ENCODE measurements around the gene IL27RA. TPM values are rescaled to one million over a fixed set of nuclear protein-coding genes. Genes with fewer than 3 reads are reported as not detected.

Gene IL27RA
- total RNA-seq, 1 experiment from 2014 or later, result 18.3 TPM

DNA sequence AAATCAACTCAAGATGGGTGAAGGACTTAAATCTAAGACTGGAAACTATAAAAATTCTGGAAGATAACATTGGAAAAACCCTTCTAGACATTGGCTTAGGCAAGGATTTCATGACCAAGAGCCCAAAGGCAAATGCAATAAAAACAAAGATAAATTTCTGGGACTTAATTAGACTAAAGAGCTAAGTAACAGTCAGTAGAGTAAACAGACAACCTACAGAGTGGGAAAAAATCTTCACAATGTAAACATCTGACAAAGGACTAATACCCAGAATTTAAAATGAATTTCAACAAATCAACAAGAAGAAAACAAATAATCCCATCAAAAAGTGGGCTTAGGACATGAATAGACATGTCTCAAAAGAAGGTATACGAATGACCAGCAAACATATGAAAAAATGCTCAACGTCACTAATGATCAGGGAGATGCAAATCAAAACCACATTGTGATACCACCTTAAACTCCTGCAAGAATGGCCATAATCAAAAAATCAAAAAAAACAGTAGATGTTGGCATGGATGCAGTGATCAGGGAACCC, 19.1 kb upstream of the IL27RA start (continued):
- TF ChIP-seq EZH2phosphoT487 (IDR thresholded peaks at IDR 0.05; ENCODE audit: borderline replicate concordance) (no peak), SP1 (IDR thresholded peaks at IDR 0.05; ENCODE audit: low read depth) (no peak)

- H3K79me2 ChIP-seq (ENCODE audit: insufficient read depth, low read length), result no peaks in the 10 kb centered on the region
- no peaks in the 10 kb centered on the region for H4K20me1 ChIP-seq (ENCODE audit: insufficient read depth)
- H3K9ac ChIP-seq (ENCODE audit: low read length), result no peak overlapping the region
- RAD21 ChIA-PET (ENCODE audit: low non-redundant PET in 1 of 2, low total read pairs in 2 of 2, uncharacterized antibody in 2 of 2, unreplicated experiment in 2 of 2), result no interaction called here
- POLR2A ChIA-PET, result no interaction called here
- H3K27me3 ChIP-seq (ENCODE audit: insufficient read depth, low read length), result no peaks in the 10 kb centered on the region
- H3K4me3 ChIP-seq (replicated peaks in 1 of 2; ENCODE audit: low read depth in 1 of 2, low read length in 2 of 2), result no peak overlapping the region
- H3K4me1 ChIP-seq (ENCODE audit: control insufficient read depth in 1 of 2, insufficient read depth in 2 of 2, low read length in 2 of 2), result peaks cover 4 to 7% of the 10 kb centered on the region in 2 experiments; a peak in 3 of 4 replicates
- BruUV-seq (replicated peaks), result no TSS peak
- no peak overlapping the region for H3K27ac ChIP-seq (ENCODE audit: low read depth, low read length)
- no peak for TF ChIP-seq YY1 (IDR thresholded peaks at IDR 0.05; ENCODE audit: extremely low read depth, insufficient replicate concordance, low read depth, low read length)
- H3K9me3 ChIP-seq (ENCODE audit: control insufficient read depth in 1 of 2, insufficient read depth in 1 of 2, low read depth in 1 of 2, low read length in 2 of 2), result no peaks in the 10 kb centered on the region
- no peak overlapping the region for H3K4me2 ChIP-seq (ENCODE audit: low read length)
- CTCF ChIA-PET, result no interaction called here
- H3K9me2 ChIP-seq (ENCODE audit: insufficient read depth), result no peaks in the 10 kb centered on the region
- DNase-seq (ENCODE audit: low read depth, low spot score), result no peak
- no peak for ATAC-seq
- H2AFZ ChIP-seq (ENCODE audit: low read depth, low read length, poor library complexity, severe bottlenecking), result no peak overlapping the region
- intact Hi-C loops (cut with micrococcal nuclease), result no loop called here
- H3K36me3 ChIP-seq (ENCODE audit: control insufficient read depth in 1 of 2, insufficient read depth in 2 of 2, low read length in 2 of 2), result no peaks in the 10 kb centered on the region
Measured at GRCh38 chr19:14015524-14016035, 16.0 kb upstream of the IL27RA start.

DNA sequence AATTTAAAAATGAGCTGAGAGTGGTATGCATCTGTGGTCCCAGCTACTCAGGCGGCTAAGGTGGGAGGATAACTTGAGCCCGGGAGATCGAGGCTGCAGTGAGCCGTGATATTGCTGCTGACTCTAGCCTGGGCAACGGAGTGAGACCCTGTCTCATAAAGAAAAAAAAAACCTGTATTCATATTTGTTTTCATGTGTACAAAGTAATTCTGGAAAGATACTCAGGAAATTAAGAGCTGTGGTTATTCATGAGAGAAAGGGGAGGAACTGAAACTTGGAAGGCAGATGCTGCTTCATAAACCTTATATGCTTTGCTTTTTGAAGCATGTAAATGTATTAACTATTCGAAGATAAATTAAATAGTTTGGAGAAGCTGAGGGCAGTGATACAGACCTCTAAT, 12.5 kb upstream of the IL27RA start:
- Histone ChIP-seq H2AFZ (ENCODE audit: low read depth, low read length, poor library complexity, severe bottlenecking) (peak overlapping the region; percentile 80), H3K9me2 (ENCODE audit: insufficient read depth) (no peaks in the 10 kb centered on the region), H3K9ac (ENCODE audit: low read length) (no peak overlapping the region), H3K4me2 (ENCODE audit: low read length) (no peak overlapping the region), H4K20me1 (ENCODE audit: insufficient read depth) (no peaks in the 10 kb centered on the region), H3K4me3 (replicated peaks in 1 of 2; ENCODE audit: low read depth in 1 of 2, low read length in 2 of 2) (no peak overlapping the region), H3K27ac (ENCODE audit: low read depth, low read length) (no peak overlapping the region), H3K27me3 (ENCODE audit: insufficient read depth, low read length) (no peaks in the 10 kb centered on the region), H3K4me1 (ENCODE audit: control insufficient read depth in 1 of 2, insufficient read depth in 2 of 2, low read length in 2 of 2) (peaks cover 10 to 32% of the 10 kb centered on the region in 2 experiments; a peak in 3 of 4 replicates), H3K36me3 (ENCODE audit: control insufficient read depth in 1 of 2, insufficient read depth in 2 of 2, low read length in 2 of 2) (no peaks in the 10 kb centered on the region; a peak in 1 of 4 replicates), H3K79me2 (ENCODE audit: insufficient read depth, low read length) (no peaks in the 10 kb centered on the region), H3K9me3 (ENCODE audit: control insufficient read depth in 1 of 2, insufficient read depth in 1 of 2, low read depth in 1 of 2, low read length in 2 of 2) (no peaks in the 10 kb centered on the region)
- ATAC-seq (no peak), DNase-seq (ENCODE audit: low read depth, low spot score) (no peak)
- POLR2A ChIA-PET, result interaction anchor here (1.0 to 1.5 kb wide), 2 partner anchors 12 to 13 kb away, joined by 3 to 4 read pairs; partner anchors contain the start of gene IL27RA
- CTCF ChIA-PET, result interaction anchor here (0.6 to 2.5 kb wide), 2 partner anchors 13 to 40 kb away, joined by 6 to 8 read pairs; partner anchors contain the start of gene IL27RA
- intact Hi-C loops (cut with micrococcal nuclease), result no loop called here
- BruUV-seq (replicated peaks), result no TSS peak
- RAD21 ChIA-PET (ENCODE audit: low non-redundant PET in 1 of 2, low total read pairs in 2 of 2, uncharacterized antibody in 2 of 2, unreplicated experiment in 2 of 2), result interaction anchor here in 1 of 2 experiments (0.7 kb wide), 1 partner anchor 11 kb away, joined by 3 read pairs; no protein-coding TSS in a partner anchor
- no peak for TF ChIP-seq EZH2 (IDR thresholded peaks at IDR 0.05)
- no peak for TF ChIP-seq FOSL1 (IDR thresholded peaks at IDR 0.05; ENCODE audit: low read depth)
- TF ChIP-seq ZFX (IDR thresholded peaks at IDR 0.05), result no peak
- TF ChIP-seq SP1 (IDR thresholded peaks at IDR 0.05; ENCODE audit: low read depth), result no peak
- no peak for TF ChIP-seq CEBPB (IDR thresholded peaks at IDR 0.05; ENCODE audit: low read depth)
- no peak for TF ChIP-seq RAD21 (IDR thresholded peaks at IDR 0.05; ENCODE audit: low read depth)
- TF ChIP-seq YY1 (IDR thresholded peaks at IDR 0.05; ENCODE audit: extremely low read depth, insufficient replicate concordance, low read depth, low read length), result no peak
- no peak for TF ChIP-seq ZNF274 (IDR thresholded peaks at IDR 0.05; ENCODE audit: low read depth, low read length)
- TF ChIP-seq, protein P1, sequence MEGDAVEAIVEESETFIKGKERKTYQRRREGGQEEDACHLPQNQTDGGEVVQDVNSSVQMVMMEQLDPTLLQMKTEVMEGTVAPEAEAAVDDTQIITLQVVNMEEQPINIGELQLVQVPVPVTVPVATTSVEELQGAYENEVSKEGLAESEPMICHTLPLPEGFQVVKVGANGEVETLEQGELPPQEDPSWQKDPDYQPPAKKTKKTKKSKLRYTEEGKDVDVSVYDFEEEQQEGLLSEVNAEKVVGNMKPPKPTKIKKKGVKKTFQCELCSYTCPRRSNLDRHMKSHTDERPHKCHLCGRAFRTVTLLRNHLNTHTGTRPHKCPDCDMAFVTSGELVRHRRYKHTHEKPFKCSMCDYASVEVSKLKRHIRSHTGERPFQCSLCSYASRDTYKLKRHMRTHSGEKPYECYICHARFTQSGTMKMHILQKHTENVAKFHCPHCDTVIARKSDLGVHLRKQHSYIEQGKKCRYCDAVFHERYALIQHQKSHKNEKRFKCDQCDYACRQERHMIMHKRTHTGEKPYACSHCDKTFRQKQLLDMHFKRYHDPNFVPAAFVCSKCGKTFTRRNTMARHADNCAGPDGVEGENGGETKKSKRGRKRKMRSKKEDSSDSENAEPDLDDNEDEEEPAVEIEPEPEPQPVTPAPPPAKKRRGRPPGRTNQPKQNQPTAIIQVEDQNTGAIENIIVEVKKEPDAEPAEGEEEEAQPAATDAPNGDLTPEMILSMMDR (IDR thresholded peaks at IDR 0.05 in 2 of 3, conservative IDR thresholded peaks at IDR 0.05 in 1 of 3; ENCODE audit: borderline replicate concordance in 1 of 3, insufficient read depth in 1 of 3, low read depth in 2 of 3, low read length in 2 of 3), result no peak
- TF ChIP-seq CBX3 (IDR thresholded peaks at IDR 0.05; ENCODE audit: low read depth), result no peak
- TF ChIP-seq ATF3 (IDR thresholded peaks at IDR 0.05), result no peak
- TF ChIP-seq TCF7L2 (IDR thresholded peaks at IDR 0.05; ENCODE audit: borderline replicate concordance, extremely low read depth, insufficient read depth, insufficient read length), result no peak
- no peak for TF ChIP-seq POLR2A (IDR thresholded peaks at IDR 0.05; ENCODE audit: borderline replicate concordance, extremely low read depth, insufficient read depth, insufficient read length)

All from HCT116 (cell line).